ENCODE data around the gene KCNC2.

DNA sequence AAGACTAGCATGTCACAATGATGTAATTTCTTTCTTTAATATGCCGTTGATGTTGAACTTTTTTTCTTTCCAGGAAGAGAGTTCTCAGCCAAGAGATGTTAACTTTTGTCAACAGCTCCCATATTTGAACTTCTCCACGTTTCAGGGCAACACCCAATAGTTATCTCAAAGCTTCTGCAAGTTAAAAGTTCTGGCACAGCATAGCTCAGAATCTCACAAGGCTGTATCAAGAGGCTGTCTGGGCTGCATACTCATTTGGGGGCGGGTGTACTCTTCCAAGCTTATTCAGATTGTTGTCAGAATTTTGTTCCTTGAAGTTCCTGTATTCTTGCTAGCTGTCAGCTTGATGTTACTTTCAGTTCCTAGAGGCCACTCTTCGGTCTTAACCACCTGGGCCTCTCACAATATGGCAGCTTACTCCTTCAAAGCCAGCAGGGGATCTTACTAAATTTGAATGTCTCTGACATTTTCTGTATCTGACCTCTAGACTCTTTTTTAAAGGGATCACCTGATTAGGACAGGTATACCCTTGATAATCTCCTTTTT lies 38.9 kb downstream of the KCNC2 start:
- TF ChIP-seq POLR2A (IDR thresholded peaks at IDR 0.05), result no peak
- TF ChIP-seq, protein P1, sequence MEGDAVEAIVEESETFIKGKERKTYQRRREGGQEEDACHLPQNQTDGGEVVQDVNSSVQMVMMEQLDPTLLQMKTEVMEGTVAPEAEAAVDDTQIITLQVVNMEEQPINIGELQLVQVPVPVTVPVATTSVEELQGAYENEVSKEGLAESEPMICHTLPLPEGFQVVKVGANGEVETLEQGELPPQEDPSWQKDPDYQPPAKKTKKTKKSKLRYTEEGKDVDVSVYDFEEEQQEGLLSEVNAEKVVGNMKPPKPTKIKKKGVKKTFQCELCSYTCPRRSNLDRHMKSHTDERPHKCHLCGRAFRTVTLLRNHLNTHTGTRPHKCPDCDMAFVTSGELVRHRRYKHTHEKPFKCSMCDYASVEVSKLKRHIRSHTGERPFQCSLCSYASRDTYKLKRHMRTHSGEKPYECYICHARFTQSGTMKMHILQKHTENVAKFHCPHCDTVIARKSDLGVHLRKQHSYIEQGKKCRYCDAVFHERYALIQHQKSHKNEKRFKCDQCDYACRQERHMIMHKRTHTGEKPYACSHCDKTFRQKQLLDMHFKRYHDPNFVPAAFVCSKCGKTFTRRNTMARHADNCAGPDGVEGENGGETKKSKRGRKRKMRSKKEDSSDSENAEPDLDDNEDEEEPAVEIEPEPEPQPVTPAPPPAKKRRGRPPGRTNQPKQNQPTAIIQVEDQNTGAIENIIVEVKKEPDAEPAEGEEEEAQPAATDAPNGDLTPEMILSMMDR (IDR thresholded peaks at IDR 0.05), result no peak

Data from heart left ventricle (tissue), 13 donors.